ENCODE results near the gene MGAT5. TPM values are rescaled to one million over a fixed set of nuclear protein-coding genes. Genes with fewer than 3 reads are reported as not detected.

Gene MGAT5
- total RNA-seq, 4 donors from 2014 or later, result 47.4 to 56.4 (median 50.3) TPM

GRCh38 chr2:134338208-134338607, 84.3 kb downstream of the MGAT5 start:
- TF ChIP-seq CTCF (IDR thresholded peaks at IDR 0.05), result no peak
- no peak for TF ChIP-seq POLR2AphosphoS5 (IDR thresholded peaks at IDR 0.05)
- TF ChIP-seq EP300 (IDR thresholded peaks at IDR 0.05), result no peak
- no peak for TF ChIP-seq POLR2A (IDR thresholded peaks at IDR 0.05; ENCODE audit: low read depth)
- Histone ChIP-seq H3K4me1 (peaks cover 0 to 8% (median 5%) of the 10 kb centered on the region in 4 donors), H3K9me3 (no peaks in the 10 kb centered on the region), H3K36me3 (peaks cover 4 to 7% (median 4%) of the 10 kb centered on the region in 4 donors), H3K27ac (replicated peaks in 1 of 4) (no peak overlapping the region), H3K4me3 (no peak overlapping the region), H3K27me3 (no peaks in the 10 kb centered on the region)
- DNase-seq (ENCODE audit: extremely low spot score), result no peak
- intact Hi-C loops (cut with DNase I), result no loop called here
- WGBS, result 80% methylated on average over 8 of the region's 8 CpGs

GRCh38 chr2:134341476-134341875, 87.6 kb downstream of the MGAT5 start:
- H3K4me1 ChIP-seq, result no peaks in the 10 kb centered on the region
- no peaks in the 10 kb centered on the region for H3K27me3 ChIP-seq
- no peak overlapping the region for H3K4me3 ChIP-seq
- intact Hi-C loops (cut with DNase I), result no loop called here
- H3K9me3 ChIP-seq, result no peaks in the 10 kb centered on the region
- DNase-seq (ENCODE audit: extremely low spot score), result no peak
- TF ChIP-seq POLR2AphosphoS5 (IDR thresholded peaks at IDR 0.05) (no peak), POLR2A (IDR thresholded peaks at IDR 0.05; ENCODE audit: low read depth) (no peak), EP300 (IDR thresholded peaks at IDR 0.05) (no peak), CTCF (IDR thresholded peaks at IDR 0.05) (no peak)
- H3K36me3 ChIP-seq, result peaks cover 4 to 15% (median 6%) of the 10 kb centered on the region in 4 donors
- WGBS, result 91% methylated on average over 3 of the region's 3 CpGs
- no peak overlapping the region for H3K27ac ChIP-seq (replicated peaks in 1 of 4)

GRCh38 chr2:134344954-134345697, 91.3 kb downstream of the MGAT5 start:
- intact Hi-C loops (cut with DNase I), result no loop called here
- Histone ChIP-seq H3K4me1 (peaks cover 0 to 5% (median 2%) of the 10 kb centered on the region in 4 donors), H3K27ac (replicated peaks in 1 of 4) (no peak overlapping the region), H3K4me3 (no peak overlapping the region), H3K9me3 (no peaks in the 10 kb centered on the region), H3K27me3 (no peaks in the 10 kb centered on the region), H3K36me3 (peaks cover 0 to 21% (median 8%) of the 10 kb centered on the region in 4 donors)
- TF ChIP-seq POLR2AphosphoS5 (IDR thresholded peaks at IDR 0.05) (no peak), CTCF (IDR thresholded peaks at IDR 0.05) (no peak)
- no peak for DNase-seq (ENCODE audit: extremely low spot score)
- 95% methylated on average over 9 of the region's 9 CpGs for WGBS

- Histone ChIP-seq H3K27ac (replicated peaks in 1 of 4) (no peak overlapping the region), H3K27me3 (no peaks in the 10 kb centered on the region), H3K9me3 (no peaks in the 10 kb centered on the region), H3K36me3 (peaks cover 0 to 27% (median 13%) of the 10 kb centered on the region in 4 donors), H3K4me1 (peaks cover 0 to 5% (median 2%) of the 10 kb centered on the region in 4 donors), H3K4me3 (no peak overlapping the region)
- no peak for TF ChIP-seq EP300 (IDR thresholded peaks at IDR 0.05)
- no peak for TF ChIP-seq POLR2A (IDR thresholded peaks at IDR 0.05; ENCODE audit: low read depth)
- no peak for TF ChIP-seq POLR2AphosphoS5 (IDR thresholded peaks at IDR 0.05)
- TF ChIP-seq CTCF (IDR thresholded peaks at IDR 0.05), result no peak
- WGBS, result 97% methylated on average over 4 of the region's 4 CpGs
- intact Hi-C loops (cut with DNase I), result no loop called here
- DNase-seq (ENCODE audit: extremely low spot score), result no peak
Observed at GRCh38 chr2:134346141-134346540, 92.3 kb downstream of the MGAT5 start.
